HCEC 1CT (cell line): ENCODE measurements around the gene COL5A1.
"Not testable (repeated sequence)": the region's sequence is repeated elsewhere in the genome, so short reads cannot be mapped to it uniquely, and the experiment has no call there.

ENCODE experiments used
- DNase-seq: peaks from one replicate; pipeline ENCODE4 v3.0.0-alpha.2; 2017

Gene COL5A1

GRCh38 chr9:134641990-134642384, 384 bp downstream of the COL5A1 start:
- DNase-seq: no peak

GRCh38 chr9:134642385-134643181, 980 bp downstream of the COL5A1 start:
- DNase-seq: peak; percentile 82

GRCh38 chr9:134643222-134643671, 1.6 kb downstream of the COL5A1 start:
- peak; percentile 19 for DNase-seq

GRCh38 chr9:134644401-134644724, 2.8 kb downstream of the COL5A1 start:
- not testable (repeated sequence) for DNase-seq

- peak; percentile 94 for DNase-seq
Observed at GRCh38 chr9:134644725-134645606, 3.4 kb downstream of the COL5A1 start.

GRCh38 chr9:134645607-134646365, 4.2 kb downstream of the COL5A1 start:
- DNase-seq: no peak

- DNase-seq: no peak
Observed at GRCh38 chr9:134647359-134648080, 5.9 kb downstream of the COL5A1 start.

GRCh38 chr9:134648701-134649530, 7.3 kb downstream of the COL5A1 start:
- peak; percentile 56 for DNase-seq

GRCh38 chr9:134650431-134651190, 9.0 kb downstream of the COL5A1 start:
- no peak for DNase-seq

- no peak for DNase-seq
Observed at GRCh38 chr9:134651226-134651905, 9.8 kb downstream of the COL5A1 start.

- DNase-seq: no peak
Observed at GRCh38 chr9:134652291-134653225, 11.0 kb downstream of the COL5A1 start.

- no peak for DNase-seq
Observed at GRCh38 chr9:134653259-134654009, 11.8 kb downstream of the COL5A1 start.

- no peak for DNase-seq
Observed at GRCh38 chr9:134655101-134655500, 13.5 kb downstream of the COL5A1 start.

- DNase-seq: no peak
Observed at GRCh38 chr9:134655586-134656333, 14.2 kb downstream of the COL5A1 start.

GRCh38 chr9:134656334-134657006, 14.9 kb downstream of the COL5A1 start:
- DNase-seq: no peak

- DNase-seq: no peak
Observed at GRCh38 chr9:134657666-134658377, 16.2 kb downstream of the COL5A1 start.
